GM19099 (cell line): ENCODE measurements around the gene ZBTB47.
A peak's percentile ranks its signal among the peaks of the same experiment; 100 is the strongest.

Experiments
- POLR2A ChIP-seq: IDR thresholded peaks from 3 replicates; pipeline ENCODE4 v1.6.1; 2011; ENCODE audit warnings: low read depth; ENCODE audit not compliant: insufficient read length; ENCODE audit errors: extremely low read depth

Gene ZBTB47

GRCh38 chr3:42659451-42660130, 6.1 kb downstream of the ZBTB47 start:
- TF ChIP-seq POLR2A, result no peak

DNA sequence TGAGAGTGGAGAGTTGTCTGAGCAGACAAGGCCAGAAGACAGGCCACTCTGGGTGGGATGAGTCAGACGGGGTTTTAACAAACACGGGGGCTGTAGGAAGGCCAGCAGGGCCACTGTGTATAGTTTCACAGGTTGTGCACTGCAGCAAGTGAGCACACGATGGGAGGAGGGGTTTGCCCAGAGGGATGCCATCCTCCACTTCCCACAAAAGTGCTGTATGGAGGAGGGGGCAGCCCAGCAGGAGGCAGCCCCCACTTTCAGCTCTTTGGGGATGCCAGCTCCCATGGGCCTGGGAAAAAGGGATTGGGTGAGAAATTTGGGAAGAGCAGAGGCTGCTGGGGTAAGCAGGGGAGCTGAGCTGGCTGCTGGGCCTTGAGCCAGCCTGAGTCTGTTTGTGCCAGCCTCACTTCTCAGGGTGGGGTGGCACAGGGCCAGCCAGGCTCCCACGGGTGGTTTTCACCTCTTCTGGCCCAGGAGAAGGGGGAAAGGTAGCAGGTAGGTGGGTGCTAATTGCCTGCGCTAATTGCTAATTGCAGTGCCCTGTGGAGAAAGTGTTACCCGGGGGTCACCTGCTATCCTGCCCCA, 6.7 kb downstream of the ZBTB47 start:
- no peak for TF ChIP-seq POLR2A

DNA sequence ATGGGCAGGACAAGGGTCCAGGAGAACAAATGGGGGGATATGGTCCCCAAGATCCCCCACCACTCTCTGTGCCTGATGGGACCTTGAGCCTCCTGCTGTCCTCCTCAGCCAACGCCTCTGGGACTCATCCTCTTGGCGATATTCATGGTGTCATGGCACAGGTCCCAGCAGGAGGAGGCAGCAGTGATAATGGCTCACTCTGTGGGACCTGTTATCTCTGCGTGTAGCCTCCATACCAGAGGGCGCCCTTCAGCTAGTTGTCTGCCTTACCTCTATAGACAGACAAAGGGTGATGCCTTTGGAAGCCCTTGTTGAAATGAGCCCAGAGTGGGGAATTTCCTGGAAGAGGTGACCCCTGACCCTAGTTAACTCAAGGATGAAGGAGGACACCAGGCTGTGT, 7.4 kb downstream of the ZBTB47 start:
- TF ChIP-seq POLR2A, result no peak

- TF ChIP-seq POLR2A, result no peak
Observed at GRCh38 chr3:42661593-42662022, 8.1 kb downstream of the ZBTB47 start.

- TF ChIP-seq POLR2A, result no peak
Observed at GRCh38 chr3:42662037-42662812, 8.7 kb downstream of the ZBTB47 start.

GRCh38 chr3:42662813-42663535, 9.5 kb downstream of the ZBTB47 start:
- no peak for TF ChIP-seq POLR2A

DNA sequence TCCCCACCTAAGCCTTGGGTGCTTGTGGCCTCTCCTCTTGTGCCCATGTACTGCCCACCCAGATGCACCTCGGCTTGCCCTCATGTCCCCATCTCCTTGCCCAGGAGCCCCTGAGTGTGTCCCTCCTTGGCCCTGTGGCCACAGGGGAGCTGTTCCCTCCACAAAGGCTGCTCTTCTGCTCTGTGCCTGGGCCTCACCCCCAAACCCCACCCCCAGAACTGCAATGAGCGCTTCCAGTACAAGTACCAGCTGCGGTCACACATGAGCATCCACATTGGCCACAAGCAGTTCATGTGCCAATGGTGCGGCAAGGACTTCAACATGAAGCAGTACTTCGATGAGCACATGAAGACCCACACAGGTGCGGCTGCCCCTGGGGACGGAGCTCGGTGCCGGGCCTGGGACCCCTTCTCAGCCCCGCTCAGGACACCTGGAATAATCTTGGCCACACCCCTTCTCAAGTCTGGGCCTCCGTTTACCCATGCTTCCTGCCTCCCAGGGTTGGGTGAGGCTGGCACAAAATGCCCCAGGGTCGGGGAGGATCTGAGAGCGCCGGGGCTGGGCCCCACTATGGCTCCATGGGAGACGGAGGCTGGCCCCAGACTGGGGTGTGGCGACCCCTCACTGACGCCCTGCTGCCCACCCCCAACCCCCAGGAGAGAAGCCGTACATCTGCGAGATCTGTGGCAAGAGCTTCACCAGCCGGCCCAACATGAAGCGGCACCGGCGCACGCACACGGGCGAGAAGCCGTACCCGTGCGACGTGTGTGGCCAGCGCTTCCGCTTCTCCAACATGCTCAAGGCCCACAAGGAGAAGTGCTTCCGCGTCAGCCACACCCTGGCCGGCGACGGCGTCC, 10.3 kb downstream of the ZBTB47 start:
- peak; percentile 38 for TF ChIP-seq POLR2A

- no peak for TF ChIP-seq POLR2A
Observed at GRCh38 chr3:42664438-42664803, 10.9 kb downstream of the ZBTB47 start.

- no peak for TF ChIP-seq POLR2A
Observed at GRCh38 chr3:42665050-42665878, 11.8 kb downstream of the ZBTB47 start.

DNA sequence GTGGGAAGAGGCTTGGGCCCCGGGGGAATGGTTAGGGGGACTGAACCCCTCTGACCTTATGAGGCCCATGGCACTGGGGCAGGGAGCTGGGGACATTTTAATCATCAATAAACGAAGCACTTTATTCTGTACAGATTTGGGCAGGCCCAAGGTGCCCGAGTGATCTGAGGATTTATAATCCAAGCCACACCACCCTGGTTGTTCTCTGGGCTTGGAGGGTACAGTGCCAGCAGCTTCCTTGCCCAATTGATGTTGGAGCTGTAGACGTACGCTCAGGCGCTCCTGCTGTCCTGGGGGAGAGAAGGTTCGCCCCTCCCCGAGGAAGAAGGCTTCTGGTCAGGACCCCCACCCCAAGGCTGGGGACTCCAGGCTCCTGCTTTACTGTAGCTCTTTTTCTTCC, 12.5 kb downstream of the ZBTB47 start:
- TF ChIP-seq POLR2A, result no peak

GRCh38 chr3:42666577-42666998, 13.1 kb downstream of the ZBTB47 start:
- TF ChIP-seq POLR2A, result no peak

GRCh38 chr3:42667096-42667522, 13.6 kb downstream of the ZBTB47 start:
- TF ChIP-seq POLR2A, result no peak
